Osteocyte (in vitro differentiated cells): ENCODE measurements around the gene CRYGN. TPM values are rescaled to one million over a fixed set of nuclear protein-coding genes. Genes with fewer than 3 reads are reported as not detected.

Experiments used
- DNase-seq: peaks from one replicate; pipeline ENCODE4 v3.0.0; 2021; ENCODE audit warnings: mixed read lengths; ENCODE audit not compliant: unreplicated experiment; ENCODE audit errors: extremely low spot score
- H3K27ac Mint-ChIP-seq: one replicate; pipeline ENCODE4 v1.8.0; 2021; ENCODE audit warnings: mild to moderate bottlenecking, mixed read lengths; ENCODE audit not compliant: unreplicated experiment
- H3K27me3 Mint-ChIP-seq: one replicate; pipeline ENCODE4 v1.8.0; 2021; ENCODE audit warnings: mixed read lengths; ENCODE audit not compliant: unreplicated experiment
- H3K36me3 Mint-ChIP-seq: one replicate; pipeline ENCODE4 v1.8.0; 2021; ENCODE audit warnings: mixed read lengths; ENCODE audit not compliant: unreplicated experiment
- H3K4me1 Mint-ChIP-seq: one replicate; pipeline ENCODE4 v1.8.0; 2021; ENCODE audit warnings: mixed read lengths; ENCODE audit not compliant: unreplicated experiment
- H3K4me3 Mint-ChIP-seq: one replicate; pipeline ENCODE4 v1.8.0; 2021; ENCODE audit warnings: mild to moderate bottlenecking, moderate library complexity, mixed read lengths; ENCODE audit not compliant: unreplicated experiment
- H3K9me3 Mint-ChIP-seq: one replicate; pipeline ENCODE4 v1.8.0; 2021; ENCODE audit warnings: mixed read lengths; ENCODE audit not compliant: unreplicated experiment
- microRNA-seq: library from miRNA; unstranded; fragments of <30 nt; microRNA quantifications from one replicate; pipeline ENCODE4 v1.1.0, GENCODE V29; 2020; ENCODE audit not compliant: unreplicated experiment
- total RNA-seq: library from RNA; stranded (reverse); gene quantifications from 2 replicates; pipeline ENCODE4 v1.2.1, GENCODE V29; 2021
- TF ChIP-seq, protein P1 (sequence below): fragments of 200-600 bp; sonication (generic); IDR thresholded peaks from 2 replicates; pipeline ENCODE4 v1.5.0; 2021; ENCODE audit warnings: antibody characterized with exemption, mild to moderate bottlenecking, moderate library complexity

Gene CRYGN
- total RNA-seq, 1 donor from 2014 or later, result not detected

GRCh38 chr7:151379534-151380198, 60.3 kb downstream of the CRYGN start:
- Mint-ChIP-seq H3K9me3 (no peaks in the 10 kb centered on the region), H3K27ac (no peak overlapping the region), H3K4me1 (no peaks in the 10 kb centered on the region), H3K4me3 (no peak overlapping the region), H3K36me3 (peaks cover 22% of the 10 kb centered on the region), H3K27me3 (peaks cover 18% of the 10 kb centered on the region)
- TF ChIP-seq, protein P1, sequence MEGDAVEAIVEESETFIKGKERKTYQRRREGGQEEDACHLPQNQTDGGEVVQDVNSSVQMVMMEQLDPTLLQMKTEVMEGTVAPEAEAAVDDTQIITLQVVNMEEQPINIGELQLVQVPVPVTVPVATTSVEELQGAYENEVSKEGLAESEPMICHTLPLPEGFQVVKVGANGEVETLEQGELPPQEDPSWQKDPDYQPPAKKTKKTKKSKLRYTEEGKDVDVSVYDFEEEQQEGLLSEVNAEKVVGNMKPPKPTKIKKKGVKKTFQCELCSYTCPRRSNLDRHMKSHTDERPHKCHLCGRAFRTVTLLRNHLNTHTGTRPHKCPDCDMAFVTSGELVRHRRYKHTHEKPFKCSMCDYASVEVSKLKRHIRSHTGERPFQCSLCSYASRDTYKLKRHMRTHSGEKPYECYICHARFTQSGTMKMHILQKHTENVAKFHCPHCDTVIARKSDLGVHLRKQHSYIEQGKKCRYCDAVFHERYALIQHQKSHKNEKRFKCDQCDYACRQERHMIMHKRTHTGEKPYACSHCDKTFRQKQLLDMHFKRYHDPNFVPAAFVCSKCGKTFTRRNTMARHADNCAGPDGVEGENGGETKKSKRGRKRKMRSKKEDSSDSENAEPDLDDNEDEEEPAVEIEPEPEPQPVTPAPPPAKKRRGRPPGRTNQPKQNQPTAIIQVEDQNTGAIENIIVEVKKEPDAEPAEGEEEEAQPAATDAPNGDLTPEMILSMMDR, result no peak
- DNase-seq, result no peak

DNA sequence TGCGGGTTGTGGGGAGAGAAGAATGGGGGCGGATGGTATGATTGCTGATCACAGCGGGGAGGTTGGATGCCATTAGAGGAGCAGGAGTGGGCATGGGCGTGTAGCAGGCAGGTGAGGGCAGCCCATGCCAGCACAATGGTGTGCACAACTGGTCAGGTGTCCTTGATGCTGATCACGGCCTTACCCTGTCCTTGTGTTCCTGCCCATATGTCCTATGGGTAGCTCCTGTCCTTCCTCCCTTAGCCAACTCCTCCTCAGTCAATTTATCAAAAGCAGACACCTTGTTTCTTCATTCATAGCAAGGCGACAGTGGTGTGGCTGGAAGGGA, 60.8 kb downstream of the CRYGN start:
- DNase-seq, result no peak
- Mint-ChIP-seq H3K4me3 (no peak overlapping the region), H3K9me3 (no peaks in the 10 kb centered on the region), H3K36me3 (peaks cover 27% of the 10 kb centered on the region), H3K4me1 (no peaks in the 10 kb centered on the region), H3K27me3 (peaks cover 14% of the 10 kb centered on the region), H3K27ac (no peak overlapping the region)
- TF ChIP-seq, protein P1, result no peak

Small RNA genes lying within 50 kb of the gene (microRNA-seq; reads per million reads assigned to microRNA genes)
- not detected for gene MIR3907

Other genes with a start within 250 kb of the CRYGN start
- gene H2BK1, start 229.7 kb downstream of the CRYGN start, total RNA-seq, result 1.1 TPM in 1 of 2 replicates, not detected in the other
- 43.9 and 47.5 TPM in 2 replicates for gene ABCF2, start 212.9 kb downstream of the CRYGN start, total RNA-seq
- gene CHPF2, start 207.7 kb downstream of the CRYGN start, total RNA-seq, result 89.5 and 93.2 TPM in 2 replicates
- 88.7 and 96.9 TPM in 2 replicates for gene SMARCD3, start 191.4 kb downstream of the CRYGN start, total RNA-seq
- gene NUB1, start 98.3 kb downstream of the CRYGN start, total RNA-seq, result 61.7 and 63.0 TPM in 2 replicates
- 0.39 TPM in 1 of 2 replicates, not detected in the other for gene WDR86, start 30.1 kb downstream of the CRYGN start, total RNA-seq
- 97.2 and 97.7 TPM in 2 replicates for gene RHEB, start 79.8 kb upstream of the CRYGN start, total RNA-seq